AG08395 (cell line): Measurements from ENCODE around the gene SNX6.
"Not testable (repeated sequence)": the region's sequence is repeated elsewhere in the genome, so short reads cannot be mapped to it uniquely, and the experiment has no call there.

Experiments used
- DNase-seq: peaks from one replicate; pipeline ENCODE4 v3.0.0; 2012; ENCODE audit warnings: mixed read lengths, low spot score

SNX6 gene

GRCh38 chr14:34629657-34630529, at the start of gene SNX6:
Gene SNX6, minus strand, starts transcription at chr14:34630148. Its CDS starts 32 bp downstream, at chr14:34630116.
- DNase-seq: peak; percentile 99

DNA sequence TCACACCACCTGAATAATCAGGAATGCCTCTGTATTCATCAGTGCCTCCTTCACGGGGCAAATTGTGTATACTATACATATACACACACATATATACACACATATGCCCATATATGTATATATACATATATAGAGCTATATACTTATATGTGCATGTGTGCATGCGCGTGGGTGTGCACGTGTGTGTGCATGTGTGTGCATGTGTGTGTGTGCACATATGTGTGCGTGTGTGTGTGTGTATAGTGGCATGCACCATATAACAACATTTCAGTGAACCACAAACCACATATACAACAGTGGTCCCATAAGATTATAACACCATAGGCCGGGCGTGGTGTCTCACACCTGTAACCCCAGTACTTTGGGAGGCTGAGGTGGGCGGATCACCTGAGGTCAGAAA, 48.8 kb upstream of the SNX6 start:
- no peak for DNase-seq

GRCh38 chr14:34678306-34678705, 48.4 kb upstream of the SNX6 start:
- DNase-seq: peak; percentile 48

GRCh38 chr14:34676516-34677211, 46.7 kb upstream of the SNX6 start:
- no peak for DNase-seq

DNA sequence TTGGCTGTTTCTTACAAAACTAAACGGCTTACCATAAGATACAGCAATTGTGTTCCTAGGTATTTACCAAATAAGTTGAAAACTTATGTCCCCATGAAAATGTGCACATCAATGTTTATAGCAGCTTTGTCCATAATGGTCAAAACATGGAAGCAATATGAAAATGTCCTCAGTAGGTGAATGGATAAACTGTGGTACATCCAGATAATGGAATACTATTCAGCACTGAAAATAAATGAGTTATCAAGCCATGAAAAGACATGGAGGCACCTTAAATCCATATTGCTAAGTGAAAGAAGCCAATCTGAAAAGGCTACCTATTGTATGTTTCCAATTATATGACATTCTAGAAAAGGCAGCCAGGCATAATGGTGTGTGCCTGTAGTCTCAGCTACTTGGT, 43.8 kb upstream of the SNX6 start:
- DNase-seq: no peak

DNA sequence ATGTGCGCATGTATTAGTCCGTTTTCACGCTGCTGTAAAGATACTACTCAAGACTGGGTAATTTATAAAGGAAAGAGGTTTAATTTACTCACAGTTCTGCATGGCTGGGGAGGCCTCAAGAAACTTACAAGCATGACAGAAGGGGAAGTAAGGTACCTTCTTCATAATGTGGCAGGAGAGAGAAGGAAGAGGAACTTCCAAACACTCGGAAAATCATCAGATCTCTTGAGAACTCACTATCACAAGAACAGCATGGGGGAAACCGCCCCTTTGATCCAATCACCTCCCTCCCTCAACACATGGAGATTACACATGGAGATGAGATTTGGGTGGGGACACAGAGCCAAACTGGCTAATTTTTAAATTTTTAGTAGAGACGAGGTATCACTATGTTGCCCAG, 41.8 kb upstream of the SNX6 start:
- DNase-seq: no peak

DNA sequence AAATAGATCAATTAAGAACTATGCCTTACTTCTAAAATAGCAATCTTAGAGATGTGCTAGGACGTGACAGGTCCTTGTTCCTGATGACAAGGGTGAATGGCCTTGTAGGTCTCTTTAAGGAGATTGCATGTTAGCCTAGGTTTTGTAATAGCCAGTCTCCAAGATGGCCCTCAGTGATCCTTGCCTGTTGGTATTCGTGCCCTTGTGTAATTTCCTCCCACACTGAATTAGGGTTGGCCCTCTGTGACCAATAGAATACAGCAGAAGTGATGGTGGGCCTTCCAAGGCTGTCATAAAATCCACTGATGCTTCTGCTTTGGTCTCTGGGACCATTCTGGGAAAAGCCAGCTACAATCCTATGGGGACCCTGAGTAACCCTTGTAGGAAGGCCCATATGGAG, 38.2 kb upstream of the SNX6 start:
- DNase-seq: no peak

GRCh38 chr14:34667007-34667406, 37.1 kb upstream of the SNX6 start:
- DNase-seq: no peak

GRCh38 chr14:34665785-34666435, 36.0 kb upstream of the SNX6 start:
- DNase-seq: peak; percentile 50

GRCh38 chr14:34662561-34663088, 32.7 kb upstream of the SNX6 start:
- DNase-seq: no peak

- no peak for DNase-seq
Observed at GRCh38 chr14:34660796-34661195, 30.8 kb upstream of the SNX6 start.

- DNase-seq: no peak
Observed at GRCh38 chr14:34655959-34656358, 26.0 kb upstream of the SNX6 start.

- not testable (repeated sequence) for DNase-seq
Observed at GRCh38 chr14:34653073-34653472, 23.1 kb upstream of the SNX6 start.

DNA sequence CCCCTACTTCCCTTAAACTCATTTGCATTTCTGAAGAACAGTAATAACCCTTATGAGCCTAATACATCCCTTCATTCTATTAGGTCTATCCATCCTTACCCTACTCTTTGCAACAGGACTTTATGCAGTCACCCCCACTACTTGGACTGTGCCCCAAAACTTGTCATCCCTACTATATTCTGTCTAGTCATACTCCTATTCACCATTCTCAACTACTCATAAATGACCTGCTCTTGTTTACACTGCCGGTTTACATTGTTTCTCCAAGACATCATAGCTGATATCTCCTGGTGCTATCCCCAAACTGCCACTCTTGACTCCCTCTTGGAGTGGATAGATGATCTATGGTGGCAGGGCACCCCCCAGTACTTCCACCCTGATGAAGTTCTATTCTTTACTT, 22.4 kb upstream of the SNX6 start:
- not testable (repeated sequence) for DNase-seq

- peak; percentile 95 for DNase-seq
Observed at GRCh38 chr14:34650786-34651584, 21.0 kb upstream of the SNX6 start.

DNA sequence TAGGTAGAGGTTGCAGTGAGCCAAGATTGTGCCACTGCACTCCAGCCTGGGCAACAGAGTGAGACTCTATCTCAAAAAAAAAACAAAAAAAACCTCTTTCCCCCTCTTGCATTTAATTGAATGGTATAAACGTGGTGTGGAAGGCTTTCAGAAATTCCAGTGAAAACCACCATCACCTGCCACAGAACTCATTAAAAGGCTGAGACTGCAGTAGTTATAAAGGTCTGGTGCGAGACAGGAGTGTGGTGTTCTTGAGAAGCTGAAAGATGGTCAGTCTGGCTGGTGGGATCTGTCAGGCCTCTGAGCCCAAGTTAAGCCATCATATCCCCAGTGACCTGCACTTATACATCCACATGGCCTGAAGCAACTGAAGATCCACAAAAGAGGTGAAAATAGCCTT, 20.1 kb upstream of the SNX6 start:
- DNase-seq: not testable (repeated sequence)

GRCh38 chr14:34649344-34649743, 19.4 kb upstream of the SNX6 start:
- DNase-seq: peak; percentile 48

DNA sequence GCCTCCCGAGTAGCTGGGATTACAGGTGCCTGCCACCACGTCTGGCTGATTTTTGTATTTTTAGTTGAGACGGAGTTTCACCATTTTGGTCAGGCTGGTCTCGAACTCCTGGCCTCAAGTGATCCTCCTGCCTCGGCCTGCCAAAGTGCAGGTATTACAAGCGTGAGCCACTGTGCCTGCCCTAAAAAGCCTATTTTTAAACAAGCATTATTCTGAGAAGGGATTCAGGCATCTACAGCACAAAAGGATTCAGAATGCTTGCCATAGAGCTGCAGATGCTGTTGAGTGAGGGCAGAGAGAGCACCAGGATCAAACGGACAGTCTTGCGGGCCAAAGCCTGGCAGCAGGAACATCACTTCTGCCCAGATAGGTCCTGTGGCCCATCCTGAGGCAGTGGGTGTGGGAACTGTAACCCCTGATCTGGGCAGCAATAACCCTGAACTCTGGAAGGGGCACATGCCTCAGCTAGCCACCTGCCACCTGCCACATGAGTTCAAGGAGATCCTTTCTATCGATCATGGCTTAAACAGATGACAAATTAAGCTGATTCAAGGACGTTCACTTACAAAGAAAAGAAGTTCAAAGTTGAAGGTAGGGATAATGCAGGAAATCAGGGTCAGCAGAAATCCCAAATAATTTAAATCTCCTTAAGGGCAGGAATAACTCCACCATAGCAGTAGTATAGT, 16.8 kb upstream of the SNX6 start:
- DNase-seq: no peak

- DNase-seq: no peak
Observed at GRCh38 chr14:34643361-34643760, 13.4 kb upstream of the SNX6 start.

- DNase-seq: no peak
Observed at GRCh38 chr14:34642595-34642994, 12.6 kb upstream of the SNX6 start.

DNA sequence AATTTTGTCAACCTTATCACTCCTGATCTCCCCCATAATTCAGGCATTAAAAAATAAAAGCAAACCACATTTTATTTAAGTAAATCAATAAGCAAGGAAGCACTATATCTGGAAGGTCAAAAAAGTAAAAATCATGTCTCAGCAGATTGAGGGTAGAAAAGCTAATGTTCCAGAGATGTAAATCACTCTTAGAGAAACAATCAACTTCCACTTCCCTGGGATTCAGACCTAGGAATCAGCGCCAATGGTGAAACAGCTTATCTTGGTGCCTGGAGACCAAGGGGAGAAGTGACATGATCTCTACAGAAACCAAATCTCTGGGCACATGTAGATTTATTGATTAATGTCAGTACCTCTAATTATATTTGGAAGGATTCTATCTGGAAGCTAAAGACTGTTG, 10.9 kb upstream of the SNX6 start:
- no peak for DNase-seq
